Measurements from ENCODE around the gene PAQR4.
"Not testable (repeated sequence)": the region's sequence is repeated elsewhere in the genome, so short reads cannot be mapped to it uniquely, and the experiment has no call there.

PAQR4 gene

GRCh38 chr16:2943716-2944115 is 25.4 kb upstream of the PAQR4 start:
- DNase-seq (ENCODE audit: low read depth in 3 of 3): not testable (repeated sequence)

- no peak for DNase-seq (ENCODE audit: low read depth in 3 of 3)
These were observed 22.5 kb upstream of the PAQR4 start for GRCh38 chr16:2946649-2947048.

GRCh38 chr16:2948807-2949704 is 20.1 kb upstream of the PAQR4 start:
- DNase-seq (ENCODE audit: low read depth in 3 of 3): no peak

GRCh38 chr16:2949705-2950352 is 19.3 kb upstream of the PAQR4 start:
- no peak for DNase-seq (ENCODE audit: low read depth in 3 of 3)

GRCh38 chr16:2950353-2950724 is 18.8 kb upstream of the PAQR4 start:
- no peak for DNase-seq (ENCODE audit: low read depth in 3 of 3)

- no peak for DNase-seq (ENCODE audit: low read depth in 3 of 3)
These were observed 18.4 kb upstream of the PAQR4 start for GRCh38 chr16:2950773-2951172.

GRCh38 chr16:2952679-2953078 is 16.5 kb upstream of the PAQR4 start:
- no peak for DNase-seq (ENCODE audit: low read depth in 3 of 3)

- DNase-seq (ENCODE audit: low read depth in 3 of 3): no peak
These were observed 15.2 kb upstream of the PAQR4 start for GRCh38 chr16:2953706-2954627.

- no peak for DNase-seq (ENCODE audit: low read depth in 3 of 3)
These were observed 14.3 kb upstream of the PAQR4 start for GRCh38 chr16:2954656-2955381.

GRCh38 chr16:2955438-2955778 is 13.7 kb upstream of the PAQR4 start:
- no peak for DNase-seq (ENCODE audit: low read depth in 3 of 3)

- DNase-seq (ENCODE audit: low read depth in 3 of 3): no peak
These were observed 13.2 kb upstream of the PAQR4 start for GRCh38 chr16:2955779-2956578.

- no peak for DNase-seq (ENCODE audit: low read depth in 3 of 3)
These were observed 12.6 kb upstream of the PAQR4 start for GRCh38 chr16:2956579-2956956.

- DNase-seq (ENCODE audit: low read depth in 3 of 3): no peak
These were observed 9.9 kb upstream of the PAQR4 start for GRCh38 chr16:2959206-2959605.

- DNase-seq (ENCODE audit: low read depth in 3 of 3): no peak
These were observed 8.8 kb upstream of the PAQR4 start for GRCh38 chr16:2960183-2961010.

- DNase-seq (ENCODE audit: low read depth in 3 of 3): no peak
These were observed 6.6 kb upstream of the PAQR4 start for GRCh38 chr16:2962334-2963073.

- DNase-seq (ENCODE audit: low read depth in 3 of 3): peak in 2 of 3 experiments; percentile 45 to 48
These were observed 6.0 kb upstream of the PAQR4 start for GRCh38 chr16:2963074-2963722.

- peak in 1 of 3 experiments; percentile 42 for DNase-seq (ENCODE audit: low read depth in 3 of 3)
These were observed 5.2 kb upstream of the PAQR4 start, which contains the start of gene KREMEN2 for GRCh38 chr16:2963723-2964474. TSS of gene KREMEN2 (plus strand) at chr16:2964275. CDS start at chr16:2964521, 246 bp downstream.
